ENCODE measurements around the gene CDK5RAP3. TPM values are rescaled to one million over a fixed set of nuclear protein-coding genes. Genes with fewer than 3 reads are reported as not detected.

The CDK5RAP3 gene
- total RNA-seq, 1 donor from 2014 or later, result 202 TPM

GRCh38 chr17:48022901-48023300 is 52.0 kb downstream of the CDK5RAP3 start:
- no peak overlapping the region for H3K4me3 Mint-ChIP-seq
- no peaks in the 10 kb centered on the region for H3K36me3 Mint-ChIP-seq (ENCODE audit: low read depth)
- no peaks in the 10 kb centered on the region for H3K9me3 Mint-ChIP-seq
- DNase-seq, result no peak
- intact Hi-C loops (cut with micrococcal nuclease), result loop anchor here (10.0 kb wide), 1 partner anchor 312 kb away; no protein-coding TSS in a partner anchor
- H3K4me1 Mint-ChIP-seq, result peaks cover 37% of the 10 kb centered on the region
- peaks cover 24% of the 10 kb centered on the region for H3K27me3 Mint-ChIP-seq
- no peak overlapping the region for H3K27ac Mint-ChIP-seq

- peak overlapping the region; percentile 25 for H3K27ac Mint-ChIP-seq
- peak; percentile 80 for DNase-seq
- no peaks in the 10 kb centered on the region for H3K36me3 Mint-ChIP-seq (ENCODE audit: low read depth)
Observed at GRCh38 chr17:48023400-48024148, 52.7 kb downstream of the CDK5RAP3 start.

GRCh38 chr17:48024149-48025039 is 53.5 kb downstream of the CDK5RAP3 start:
- DNase-seq, result peak; percentile 89
- intact Hi-C loops (cut with micrococcal nuclease), result loop anchor here (1.0 to 10.0 kb wide), 7 partner anchors 24 to 594 kb away; partner anchors contain the start of genes CBX1 and NFE2L1
- H3K27ac Mint-ChIP-seq, result peak overlapping the region; percentile 83
- H3K4me3 Mint-ChIP-seq, result peak overlapping the region; percentile 88
- H3K9me3 Mint-ChIP-seq, result no peaks in the 10 kb centered on the region
- peaks cover 24% of the 10 kb centered on the region for H3K27me3 Mint-ChIP-seq
- peaks cover 28% of the 10 kb centered on the region for H3K4me1 Mint-ChIP-seq
- H3K36me3 Mint-ChIP-seq (ENCODE audit: low read depth), result no peaks in the 10 kb centered on the region

More at GRCh38 chr17:48023400-48024148, 52.7 kb downstream of the CDK5RAP3 start:
- Mint-ChIP-seq H3K4me1 (peaks cover 31% of the 10 kb centered on the region), H3K9me3 (no peaks in the 10 kb centered on the region), H3K27me3 (peaks cover 24% of the 10 kb centered on the region), H3K4me3 (peak overlapping the region; percentile 88)
- intact Hi-C loops (cut with micrococcal nuclease), result loop anchor here (2.0 to 10.0 kb wide), 3 partner anchors 75 to 311 kb away; no protein-coding TSS in a partner anchor

GRCh38 chr17:48025040-48025903 is 54.4 kb downstream of the CDK5RAP3 start:
- Mint-ChIP-seq H3K4me3 (peak overlapping the region; percentile 88), H3K27me3 (peaks cover 22% of the 10 kb centered on the region), H3K9me3 (no peaks in the 10 kb centered on the region), H3K27ac (peak overlapping the region; percentile 83), H3K4me1 (peaks cover 28% of the 10 kb centered on the region), H3K36me3 (ENCODE audit: low read depth) (no peaks in the 10 kb centered on the region)
- intact Hi-C loops (cut with micrococcal nuclease), result loop anchor here (1.0 to 10.0 kb wide), 7 partner anchors 23 to 593 kb away; partner anchors contain the start of genes CBX1 and NFE2L1
- DNase-seq, result peak; percentile 99

- peak; percentile 70 for DNase-seq
- H3K9me3 Mint-ChIP-seq, result no peaks in the 10 kb centered on the region
- H3K4me3 Mint-ChIP-seq, result peak overlapping the region; percentile 88
- no peak overlapping the region for H3K27ac Mint-ChIP-seq
- intact Hi-C loops (cut with micrococcal nuclease), result loop anchor here (1.0 to 10.0 kb wide), 8 partner anchors 11 to 592 kb away; partner anchors contain the start of genes CBX1, COPZ2 and NFE2L1
- peaks cover 22% of the 10 kb centered on the region for H3K27me3 Mint-ChIP-seq
- peaks cover 28% of the 10 kb centered on the region for H3K4me1 Mint-ChIP-seq
- H3K36me3 Mint-ChIP-seq (ENCODE audit: low read depth), result no peaks in the 10 kb centered on the region
Observed at GRCh38 chr17:48025904-48026501, 55.1 kb downstream of the CDK5RAP3 start.

GRCh38 chr17:48026502-48027321 is 55.8 kb downstream of the CDK5RAP3 start:
- intact Hi-C loops (cut with micrococcal nuclease), result loop anchor here (1.0 to 10.0 kb wide), 2 partner anchors 11 to 308 kb away; partner anchors contain the start of gene COPZ2
- peaks cover 22% of the 10 kb centered on the region for H3K27me3 Mint-ChIP-seq
- H3K4me3 Mint-ChIP-seq, result no peak overlapping the region
- no peaks in the 10 kb centered on the region for H3K9me3 Mint-ChIP-seq
- H3K36me3 Mint-ChIP-seq (ENCODE audit: low read depth), result no peaks in the 10 kb centered on the region
- peaks cover 28% of the 10 kb centered on the region for H3K4me1 Mint-ChIP-seq
- peak; percentile 91 for DNase-seq
- H3K27ac Mint-ChIP-seq, result no peak overlapping the region

GRCh38 chr17:48027322-48027981 is 56.5 kb downstream of the CDK5RAP3 start:
- Mint-ChIP-seq H3K4me3 (no peak overlapping the region), H3K4me1 (peaks cover 28% of the 10 kb centered on the region)
- intact Hi-C loops (cut with micrococcal nuclease), result loop anchor here (10.0 kb wide), 1 partner anchor 307 kb away; no protein-coding TSS in a partner anchor

GRCh38 chr17:48028736-48029135 is 57.8 kb downstream of the CDK5RAP3 start:
- no peak for DNase-seq
- H3K4me1 Mint-ChIP-seq, result peaks cover 22% of the 10 kb centered on the region
- H3K9me3 Mint-ChIP-seq, result no peaks in the 10 kb centered on the region
- H3K4me3 Mint-ChIP-seq, result no peak overlapping the region
- H3K36me3 Mint-ChIP-seq (ENCODE audit: low read depth), result no peaks in the 10 kb centered on the region
- no peak overlapping the region for H3K27ac Mint-ChIP-seq
- intact Hi-C loops (cut with micrococcal nuclease), result loop anchor here (10.0 kb wide), 1 partner anchor 306 kb away; no protein-coding TSS in a partner anchor
- peaks cover 30% of the 10 kb centered on the region for H3K27me3 Mint-ChIP-seq

More at GRCh38 chr17:48027322-48027981, 56.5 kb downstream of the CDK5RAP3 start:
- Mint-ChIP-seq H3K9me3 (no peaks in the 10 kb centered on the region), H3K27ac (no peak overlapping the region), H3K27me3 (peaks cover 23% of the 10 kb centered on the region), H3K36me3 (ENCODE audit: low read depth) (no peaks in the 10 kb centered on the region)
- DNase-seq, result no peak

- H3K36me3 Mint-ChIP-seq (ENCODE audit: low read depth), result no peaks in the 10 kb centered on the region
- no peaks in the 10 kb centered on the region for H3K9me3 Mint-ChIP-seq
- intact Hi-C loops (cut with micrococcal nuclease), result no loop called here
- H3K4me1 Mint-ChIP-seq, result peaks cover 10% of the 10 kb centered on the region
- H3K27me3 Mint-ChIP-seq, result peaks cover 30% of the 10 kb centered on the region
- H3K4me3 Mint-ChIP-seq, result no peak overlapping the region
- no peak for DNase-seq
- no peak overlapping the region for H3K27ac Mint-ChIP-seq
Observed at GRCh38 chr17:48030531-48030930, 59.6 kb downstream of the CDK5RAP3 start.

Measured in activated CD4-positive, alpha-beta T cell treated with anti-CD3 and anti-CD28 coated beads, Interleukin-2, amount 10 ng/mL, durations not matched to agents 24 days and 14 days (primary cell).